ENCODE results near the gene TMPRSS9. TPM values are rescaled to one million over a fixed set of nuclear protein-coding genes. Genes with fewer than 3 reads are reported as not detected.

The TMPRSS9 gene
- total RNA-seq, 4 donors from 2014 or later = 0.19 TPM; not detected in 3

- H3K27ac ChIP-seq = peak overlapping the region in 2 of 4 donors; percentile 33
These were observed 27.6 kb upstream of the TMPRSS9 start for GRCh38 chr19:2332341-2333026.

GRCh38 chr19:2333027-2333806 is 26.8 kb upstream of the TMPRSS9 start:
- TF ChIP-seq, protein P1, sequence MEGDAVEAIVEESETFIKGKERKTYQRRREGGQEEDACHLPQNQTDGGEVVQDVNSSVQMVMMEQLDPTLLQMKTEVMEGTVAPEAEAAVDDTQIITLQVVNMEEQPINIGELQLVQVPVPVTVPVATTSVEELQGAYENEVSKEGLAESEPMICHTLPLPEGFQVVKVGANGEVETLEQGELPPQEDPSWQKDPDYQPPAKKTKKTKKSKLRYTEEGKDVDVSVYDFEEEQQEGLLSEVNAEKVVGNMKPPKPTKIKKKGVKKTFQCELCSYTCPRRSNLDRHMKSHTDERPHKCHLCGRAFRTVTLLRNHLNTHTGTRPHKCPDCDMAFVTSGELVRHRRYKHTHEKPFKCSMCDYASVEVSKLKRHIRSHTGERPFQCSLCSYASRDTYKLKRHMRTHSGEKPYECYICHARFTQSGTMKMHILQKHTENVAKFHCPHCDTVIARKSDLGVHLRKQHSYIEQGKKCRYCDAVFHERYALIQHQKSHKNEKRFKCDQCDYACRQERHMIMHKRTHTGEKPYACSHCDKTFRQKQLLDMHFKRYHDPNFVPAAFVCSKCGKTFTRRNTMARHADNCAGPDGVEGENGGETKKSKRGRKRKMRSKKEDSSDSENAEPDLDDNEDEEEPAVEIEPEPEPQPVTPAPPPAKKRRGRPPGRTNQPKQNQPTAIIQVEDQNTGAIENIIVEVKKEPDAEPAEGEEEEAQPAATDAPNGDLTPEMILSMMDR (IDR thresholded peaks at IDR 0.05) = no peak
- TF ChIP-seq POLR2A (IDR thresholded peaks at IDR 0.05) = no peak
- Histone ChIP-seq H3K9me3 (no peaks in the 10 kb centered on the region), H3K27ac (no peak overlapping the region), H3K27me3 (no peaks in the 10 kb centered on the region), H3K36me3 (peaks cover 0 to 22% (median 0%) of the 10 kb centered on the region in 3 donors), H3K4me3 (no peak overlapping the region), H3K4me1 (peaks cover 16 to 57% (median 29%) of the 10 kb centered on the region in 3 donors)
- 81 to 85% methylated on average over 18 of the region's 27 CpGs for WGBS, 2 donors
- DNase-seq = no peak
- intact Hi-C loops (cut with DNase I) = no loop called here

More at GRCh38 chr19:2332341-2333026, 27.6 kb upstream of the TMPRSS9 start:
- H3K36me3 ChIP-seq = peaks cover 0 to 14% (median 0%) of the 10 kb centered on the region in 3 donors
- H3K4me3 ChIP-seq = no peak overlapping the region
- intact Hi-C loops (cut with DNase I) = no loop called here
- peaks cover 17 to 62% (median 33%) of the 10 kb centered on the region in 3 donors for H3K4me1 ChIP-seq
- TF ChIP-seq, protein P1 (IDR thresholded peaks at IDR 0.05) = no peak
- TF ChIP-seq POLR2A (IDR thresholded peaks at IDR 0.05) = no peak
- no peaks in the 10 kb centered on the region for H3K27me3 ChIP-seq
- DNase-seq = no peak
- WGBS, 2 donors = 32% methylated on average over 4 of the region's 17 CpGs; no CpG with 5 or more reads in 1 of the 2 donors
- no peaks in the 10 kb centered on the region for H3K9me3 ChIP-seq

- intact Hi-C loops (cut with DNase I) = no loop called here
- no peak for DNase-seq
- Histone ChIP-seq H3K4me3 (no peak overlapping the region), H3K27ac (no peak overlapping the region), H3K27me3 (no peaks in the 10 kb centered on the region), H3K9me3 (no peaks in the 10 kb centered on the region), H3K4me1 (peaks cover 16 to 55% (median 29%) of the 10 kb centered on the region in 3 donors), H3K36me3 (peaks cover 0 to 28% (median 0%) of the 10 kb centered on the region in 3 donors)
- WGBS, 2 donors = no CpG with 5 or more reads among the region's 11 CpGs
- TF ChIP-seq, protein P1 (IDR thresholded peaks at IDR 0.05) = no peak
- TF ChIP-seq POLR2A (IDR thresholded peaks at IDR 0.05) = no peak
These were observed 26.3 kb upstream of the TMPRSS9 start for GRCh38 chr19:2333807-2334211.

- no peak for TF ChIP-seq POLR2A (IDR thresholded peaks at IDR 0.05)
- TF ChIP-seq, protein P1 (IDR thresholded peaks at IDR 0.05) = no peak
- Histone ChIP-seq H3K9me3 (no peaks in the 10 kb centered on the region), H3K4me1 (peaks cover 10 to 49% (median 24%) of the 10 kb centered on the region in 3 donors), H3K27ac (no peak overlapping the region), H3K4me3 (no peak overlapping the region), H3K36me3 (peaks cover 0 to 34% (median 1%) of the 10 kb centered on the region in 3 donors), H3K27me3 (no peaks in the 10 kb centered on the region)
- intact Hi-C loops (cut with DNase I) = no loop called here
- no peak for DNase-seq
- 87 to 98% methylated on average over 3 to 8 of the region's 27 CpGs for WGBS, 2 donors
These were observed 25.6 kb upstream of the TMPRSS9 start for GRCh38 chr19:2334426-2334825.
